IPS DF 19.7 (cell line): ENCODE data around the gene KCNK4.
"Not testable (repeated sequence)": the region's sequence is repeated elsewhere in the genome, so short reads cannot be mapped to it uniquely, and the experiment has no call there.

Experiments
- DNase-seq: peaks from one replicate; pipeline ENCODE4 v3.0.0-alpha.2; 2013; ENCODE audit warnings: low read depth, low spot score

KCNK4 gene

GRCh38 chr11:64291262-64291751 is at the start of gene KCNK4:
KCNK4 (plus strand) TSS chr11:64291302; CDS start chr11:64293019, 1,717 bp downstream.
- no peak for DNase-seq

GRCh38 chr11:64241491-64242374 is 49.4 kb upstream of the KCNK4 start:
- no peak for DNase-seq

- no peak for DNase-seq
Observed at GRCh38 chr11:64243236-64243854, 47.8 kb upstream of the KCNK4 start.

GRCh38 chr11:64244107-64244506 is 47.0 kb upstream of the KCNK4 start:
- DNase-seq = no peak

- no peak for DNase-seq
Observed at GRCh38 chr11:64244966-64245365, 46.1 kb upstream of the KCNK4 start.

- DNase-seq = no peak
Observed at GRCh38 chr11:64245401-64245796, 45.7 kb upstream of the KCNK4 start.

- DNase-seq = no peak
Observed at GRCh38 chr11:64245797-64246620, 45.1 kb upstream of the KCNK4 start.

- not testable (repeated sequence) for DNase-seq
Observed at GRCh38 chr11:64246621-64246870, 44.6 kb upstream of the KCNK4 start.

- no peak for DNase-seq
Observed at GRCh38 chr11:64246871-64247728, 44.0 kb upstream of the KCNK4 start, which contains the start of gene PPP1R14B. PPP1R14B (minus strand) TSS chr11:64246943; CDS start chr11:64246673, 270 bp downstream.

GRCh38 chr11:64247729-64248531 is 43.2 kb upstream of the KCNK4 start:
- DNase-seq = no peak

GRCh38 chr11:64248578-64248977 is 42.5 kb upstream of the KCNK4 start:
- DNase-seq = no peak

GRCh38 chr11:64249038-64249437 is 42.1 kb upstream of the KCNK4 start:
- no peak for DNase-seq

- no peak for DNase-seq
Observed at GRCh38 chr11:64249563-64250414, 41.3 kb upstream of the KCNK4 start.

GRCh38 chr11:64250415-64251015 is 40.6 kb upstream of the KCNK4 start:
- no peak for DNase-seq

GRCh38 chr11:64251016-64251752 is 39.9 kb upstream of the KCNK4 start, which contains the start of gene PLCB3:
PLCB3 (plus strand) TSS chr11:64251530; CDS start chr11:64251650, 120 bp downstream.
- DNase-seq = no peak

- no peak for DNase-seq
Observed at GRCh38 chr11:64251753-64252002, 39.4 kb upstream of the KCNK4 start.

GRCh38 chr11:64252003-64252872 is 38.9 kb upstream of the KCNK4 start:
- no peak for DNase-seq
